HepG2 (cell line): ENCODE results near the gene ATP1A1. TPM values are rescaled to one million over a fixed set of nuclear protein-coding genes. Genes with fewer than 3 reads are reported as not detected.

Experiments used
- CHD2 ChIP-seq: IDR thresholded peaks from 2 replicates; pipeline ENCODE4 v1.6.1; 2011; ENCODE audit warnings: low read depth, low read length, improper control_type of control experiment
- EP300 ChIP-seq, 3 experiments: sonication (generic) in 1 of 3; formaldehyde crosslinking in 1 of 3; IDR thresholded peaks; 2 replicates each; pipeline versions ENCODE4 v1.5.1 to v1.6.1; 2011 to 2020; ENCODE audit warnings: low read depth in 2 of 3, low read length in 2 of 3, borderline replicate concordance in 1 of 3, improper control_type of control experiment in 1 of 3, mild to moderate bottlenecking in 1 of 3, missing genetic modification reagents in 1 of 3, moderate library complexity in 1 of 3
- ETV6 ChIP-seq: sonication (generic); formaldehyde crosslinking; conservative IDR thresholded peaks from 2 replicates; pipeline ENCODE4 v1.4.0; 2020; ENCODE audit warnings: missing genetic modification reagents
- FOSL1 ChIP-seq: sonication (generic); formaldehyde crosslinking; IDR thresholded peaks from 2 replicates; pipeline ENCODE4 v1.9.0; 2021; ENCODE audit warnings: missing genetic modification reagents, borderline replicate concordance
- NFIB ChIP-seq: sonication (generic); formaldehyde crosslinking; IDR thresholded peaks from 2 replicates; pipeline ENCODE4 v1.9.0; 2021; ENCODE audit warnings: missing genetic modification reagents, mild to moderate bottlenecking, borderline replicate concordance
- POLR2A ChIP-seq, 2 experiments: IDR thresholded peaks; 2 replicates each; pipeline ENCODE4 v1.6.1; 2011; ENCODE audit warnings: low read depth in 2 of 2, low read length in 2 of 2, mild to moderate bottlenecking in 1 of 2, moderate library complexity in 1 of 2; ENCODE audit not compliant: insufficient read depth in 1 of 2
- RBFOX2 ChIP-seq: fragments of 200-400 bp; formaldehyde crosslinking; IDR thresholded peaks from 2 replicates; pipeline ENCODE4 v1.6.1; 2017; ENCODE audit warnings: low read depth, mild to moderate bottlenecking, low read length
- TAF1 ChIP-seq: sonication (generic); formaldehyde crosslinking; IDR thresholded peaks from 2 replicates; pipeline ENCODE4 v1.4.0; 2020; ENCODE audit warnings: missing genetic modification reagents
- TEAD3 ChIP-seq: optimal IDR thresholded peaks from 2 replicates; pipeline ENCODE3; 2016; ENCODE audit warnings: borderline replicate concordance
- ZBTB7A ChIP-seq: sonication (generic); formaldehyde crosslinking; IDR thresholded peaks from 2 replicates; pipeline ENCODE4 v1.8.0; 2022; ENCODE audit warnings: mild to moderate bottlenecking, missing genetic modification reagents
- ZFX ChIP-seq: sonication (generic); formaldehyde crosslinking; IDR thresholded peaks from 2 replicates; pipeline ENCODE4 v1.4.0; 2020; ENCODE audit warnings: mild to moderate bottlenecking, low read depth, missing genetic modification reagents, moderate library complexity
- ZNF143 ChIP-seq: sonication (generic); formaldehyde crosslinking; IDR thresholded peaks from 2 replicates; pipeline ENCODE4 v1.4.0; 2020; ENCODE audit warnings: missing genetic modification reagents
- ZNF619 ChIP-seq: sonication (generic); formaldehyde crosslinking; IDR thresholded peaks from 2 replicates; pipeline ENCODE4 v1.4.0; 2020; ENCODE audit warnings: mild to moderate bottlenecking, missing genetic modification reagents
- ZNF652 ChIP-seq: IDR thresholded peaks from 2 replicates; pipeline ENCODE4 v1.6.1; 2016; ENCODE audit warnings: low read depth, borderline replicate concordance
- polyA plus RNA-seq, 8 experiments: library from polyadenylated mRNA; depleted of rRNA in 3 of 8; stranded (reverse) in 7 of 8; unstranded in 1 of 8; fragments of >200 nt; fragmentation: Illumina TruSeq in 4 of 8; extraction: Trizol in 4 of 8; gene quantifications; 2 replicates each; pipeline versions ENCODE4 v1.2.1 to v1.2.3, GENCODE V29; 2011 to 2016; ENCODE audit warnings: low read depth in 4 of 8, missing spikeins in 1 of 8, mixed read lengths in 1 of 8; ENCODE audit not compliant: insufficient read depth in 1 of 8
- total RNA-seq, 5 experiments: library from RNA; depleted of rRNA; stranded (reverse); fragments of >200 nt; fragmentation: Illumina TruSeq; extraction: Trizol; gene quantifications; 2 replicates each; pipeline ENCODE4 v1.2.3, GENCODE V29; 2016; ENCODE audit warnings: low read depth in 1 of 5
- TF ChIP-seq, protein P1 (sequence below): sonication (generic); formaldehyde crosslinking; IDR thresholded peaks from 2 replicates; pipeline ENCODE4 v1.8.0; 2022; ENCODE audit warnings: mild to moderate bottlenecking, missing genetic modification reagents; ENCODE audit not compliant: insufficient replicate concordance
- TF ChIP-seq, protein P2 (sequence below): sonication (generic); formaldehyde crosslinking; IDR thresholded peaks from 2 replicates; pipeline ENCODE4 v1.4.0; 2020; ENCODE audit warnings: missing genetic modification reagents
- TF ChIP-seq, protein P3 (sequence below): sonication (generic); formaldehyde crosslinking; IDR thresholded peaks from 2 replicates; pipeline ENCODE4 v1.8.0; 2022; ENCODE audit warnings: missing genetic modification reagents, mild to moderate bottlenecking, borderline replicate concordance

ATP1A1 gene
- total and polyA plus RNA-seq, 2 of the 13 experiments (the other 11 are each of a cell fraction or from before 2014, with no cell fraction given): 280 to 705 TPM

DNA sequence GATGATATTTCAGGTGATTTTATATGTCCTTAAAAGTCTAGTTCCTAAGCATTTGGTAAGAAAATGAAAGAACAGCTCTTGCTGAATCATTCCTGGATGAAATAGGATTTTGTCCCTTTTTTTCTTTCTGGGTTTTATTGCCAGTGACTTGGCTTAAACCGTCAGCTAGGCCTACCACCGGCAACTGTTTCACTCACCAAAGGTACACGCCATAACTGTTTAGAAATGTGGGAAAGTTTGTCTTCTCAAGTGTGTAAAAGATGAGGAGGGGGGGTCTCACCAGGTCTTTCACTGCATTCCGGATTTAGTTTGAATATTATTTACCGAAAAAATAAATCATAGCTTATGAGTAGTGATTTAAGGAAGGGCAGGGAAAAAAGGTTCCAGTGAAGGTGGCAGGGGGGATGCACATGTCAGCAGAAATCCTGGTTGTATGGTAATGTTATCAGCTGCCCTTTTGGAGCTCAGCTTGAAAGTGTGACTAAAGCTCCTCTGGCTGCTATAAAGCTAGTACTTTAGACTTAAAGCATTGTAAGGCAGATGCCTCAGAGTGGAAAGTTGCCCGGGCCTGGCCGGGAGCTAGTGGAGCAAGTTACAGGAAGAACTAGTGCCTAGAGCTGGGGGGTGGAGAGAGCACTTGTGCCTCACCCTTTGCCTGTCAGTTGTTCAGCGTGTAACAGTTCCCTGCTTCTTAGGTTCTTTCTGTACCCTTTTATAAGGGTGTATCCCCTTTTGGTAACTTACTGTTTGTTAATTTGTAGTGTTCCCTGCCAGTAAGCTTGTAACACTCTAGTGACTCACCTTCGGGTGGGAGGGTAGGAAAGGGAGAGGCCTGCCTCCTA lies 3.1 kb downstream of the ATP1A1 start (continued):
- TF ChIP-seq ETV6 (CRISPR knock-in tag) (no peak), POLR2A (IDR thresholded peaks at IDR 0.05; ENCODE audit: insufficient read depth in 1 of 2, low read depth in 2 of 2, low read length in 2 of 2) (peak in 1 of 2 experiments; percentile 70; a peak in 1 of 4 replicates), TAF1 (peak; percentile 51; the same call in 1 of the 2 replicates), ZNF619 (CRISPR knock-in tag) (no peak), ZFX (CRISPR knock-in tag) (peak; percentile 46), ZBTB7A (no peak), ZNF652 (no peak), RBFOX2 (peak; percentile 19; the same call in 1 of the 2 replicates), TEAD3 (CRISPR knock-in tag) (peak; percentile 43), ZNF143 (no peak), CHD2 (no peak), NFIB (CRISPR knock-in tag) (no peak), EP300 (IDR thresholded peaks at IDR 0.05; ENCODE audit: low read depth in 2 of 2, low read length in 2 of 2) (no peak), EP300 (CRISPR knock-in tag; IDR thresholded peaks at IDR 0.05; ENCODE audit: borderline replicate concordance) (no peak), FOSL1 (no peak)
- TF ChIP-seq, protein P1, sequence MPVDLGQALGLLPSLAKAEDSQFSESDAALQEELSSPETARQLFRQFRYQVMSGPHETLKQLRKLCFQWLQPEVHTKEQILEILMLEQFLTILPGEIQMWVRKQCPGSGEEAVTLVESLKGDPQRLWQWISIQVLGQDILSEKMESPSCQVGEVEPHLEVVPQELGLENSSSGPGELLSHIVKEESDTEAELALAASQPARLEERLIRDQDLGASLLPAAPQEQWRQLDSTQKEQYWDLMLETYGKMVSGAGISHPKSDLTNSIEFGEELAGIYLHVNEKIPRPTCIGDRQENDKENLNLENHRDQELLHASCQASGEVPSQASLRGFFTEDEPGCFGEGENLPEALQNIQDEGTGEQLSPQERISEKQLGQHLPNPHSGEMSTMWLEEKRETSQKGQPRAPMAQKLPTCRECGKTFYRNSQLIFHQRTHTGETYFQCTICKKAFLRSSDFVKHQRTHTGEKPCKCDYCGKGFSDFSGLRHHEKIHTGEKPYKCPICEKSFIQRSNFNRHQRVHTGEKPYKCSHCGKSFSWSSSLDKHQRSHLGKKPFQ (CRISPR knock-in tag): peak; percentile 54
- TF ChIP-seq, protein P2, sequence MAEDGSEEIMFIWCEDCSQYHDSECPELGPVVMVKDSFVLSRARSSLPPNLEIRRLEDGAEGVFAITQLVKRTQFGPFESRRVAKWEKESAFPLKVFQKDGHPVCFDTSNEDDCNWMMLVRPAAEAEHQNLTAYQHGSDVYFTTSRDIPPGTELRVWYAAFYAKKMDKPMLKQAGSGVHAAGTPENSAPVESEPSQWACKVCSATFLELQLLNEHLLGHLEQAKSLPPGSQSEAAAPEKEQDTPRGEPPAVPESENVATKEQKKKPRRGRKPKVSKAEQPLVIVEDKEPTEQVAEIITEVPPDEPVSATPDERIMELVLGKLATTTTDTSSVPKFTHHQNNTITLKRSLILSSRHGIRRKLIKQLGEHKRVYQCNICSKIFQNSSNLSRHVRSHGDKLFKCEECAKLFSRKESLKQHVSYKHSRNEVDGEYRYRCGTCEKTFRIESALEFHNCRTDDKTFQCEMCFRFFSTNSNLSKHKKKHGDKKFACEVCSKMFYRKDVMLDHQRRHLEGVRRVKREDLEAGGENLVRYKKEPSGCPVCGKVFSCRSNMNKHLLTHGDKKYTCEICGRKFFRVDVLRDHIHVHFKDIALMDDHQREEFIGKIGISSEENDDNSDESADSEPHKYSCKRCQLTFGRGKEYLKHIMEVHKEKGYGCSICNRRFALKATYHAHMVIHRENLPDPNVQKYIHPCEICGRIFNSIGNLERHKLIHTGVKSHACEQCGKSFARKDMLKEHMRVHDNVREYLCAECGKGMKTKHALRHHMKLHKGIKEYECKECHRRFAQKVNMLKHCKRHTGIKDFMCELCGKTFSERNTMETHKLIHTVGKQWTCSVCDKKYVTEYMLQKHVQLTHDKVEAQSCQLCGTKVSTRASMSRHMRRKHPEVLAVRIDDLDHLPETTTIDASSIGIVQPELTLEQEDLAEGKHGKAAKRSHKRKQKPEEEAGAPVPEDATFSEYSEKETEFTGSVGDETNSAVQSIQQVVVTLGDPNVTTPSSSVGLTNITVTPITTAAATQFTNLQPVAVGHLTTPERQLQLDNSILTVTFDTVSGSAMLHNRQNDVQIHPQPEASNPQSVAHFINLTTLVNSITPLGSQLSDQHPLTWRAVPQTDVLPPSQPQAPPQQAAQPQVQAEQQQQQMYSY: no peak
- TF ChIP-seq, protein P3, sequence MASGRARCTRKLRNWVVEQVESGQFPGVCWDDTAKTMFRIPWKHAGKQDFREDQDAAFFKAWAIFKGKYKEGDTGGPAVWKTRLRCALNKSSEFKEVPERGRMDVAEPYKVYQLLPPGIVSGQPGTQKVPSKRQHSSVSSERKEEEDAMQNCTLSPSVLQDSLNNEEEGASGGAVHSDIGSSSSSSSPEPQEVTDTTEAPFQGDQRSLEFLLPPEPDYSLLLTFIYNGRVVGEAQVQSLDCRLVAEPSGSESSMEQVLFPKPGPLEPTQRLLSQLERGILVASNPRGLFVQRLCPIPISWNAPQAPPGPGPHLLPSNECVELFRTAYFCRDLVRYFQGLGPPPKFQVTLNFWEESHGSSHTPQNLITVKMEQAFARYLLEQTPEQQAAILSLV (CRISPR knock-in tag): no peak
